Heart right ventricle (tissue), 16 donors: ENCODE results near the gene UBLCP1. TPM values are rescaled to one million over a fixed set of nuclear protein-coding genes. Genes with fewer than 3 reads are reported as not detected.

Experiments used
- ATAC-seq, 8 donors: fragments of 200-7000 bp; cut with Tn5 transposase; one replicate each; pipeline ENCODE4 v1.9.1; 2020; ENCODE audit warnings: mild to moderate bottlenecking in 8 of 8, moderate library complexity in 8 of 8, moderate number of reproducible peaks in 1 of 8
- DNase-seq, 2 donors: peaks; one replicate each; pipeline ENCODE4 v3.0.0-alpha.2; 2020
- H3K27ac ChIP-seq, 10 donors: fragments of 200-600 bp; sonication (generic) in 2 of 10; one replicate each; pipeline versions ENCODE4 v1.5.0 to v1.8.0; 2020 to 2022; ENCODE audit warnings: mild to moderate bottlenecking in 3 of 10
- H3K27me3 ChIP-seq, 7 donors: fragments of 200-600 bp; one replicate each; pipeline ENCODE4 v1.8.0; 2021 to 2022; ENCODE audit warnings: mild to moderate bottlenecking in 2 of 7
- H3K36me3 ChIP-seq, 9 donors: fragments of 200-600 bp; sonication (generic) in 1 of 9; one replicate each; pipeline versions ENCODE4 v1.5.0 to v1.8.0; 2020 to 2022; ENCODE audit warnings: mild to moderate bottlenecking in 2 of 9
- H3K4me1 ChIP-seq, 9 donors: fragments of 200-600 bp; sonication (generic) in 1 of 9; one replicate each; pipeline versions ENCODE4 v1.5.0 to v1.8.0; 2020 to 2022; ENCODE audit warnings: mild to moderate bottlenecking in 4 of 9
- H3K4me3 ChIP-seq, 10 donors: fragments of 200-600 bp; sonication (generic) in 2 of 10; one replicate each; pipeline versions ENCODE4 v1.5.0 to v1.8.0; 2020 to 2022; ENCODE audit warnings: mild to moderate bottlenecking in 7 of 10, moderate library complexity in 2 of 10
- H3K9me3 ChIP-seq, 11 donors: fragments of 200-600 bp in 10 of 11; sonication (generic) in 2 of 11; one replicate each; pipeline versions ENCODE4 v1.5.0 to v1.8.0; 2013 to 2022; ENCODE audit warnings: mild to moderate bottlenecking in 2 of 11, control low read depth in 1 of 11, moderate library complexity in 1 of 11
- WGBS, 2 donors: extraction: QIAGEN DNeasy Blood & Tissue Kit; methylation state at CpG; one replicate each; pipeline ENCODE4 v1.1.7; 2013; ENCODE audit warnings: inconsistent platforms in 1 of 2; 5-methylcytosine and 5-hydroxymethylcytosine counted together
- intact Hi-C, 10 donors: fragments of 100-400 bp; cut with DNase I; formaldehyde crosslinking; loops; one replicate each; pipeline versions ENCODE4 v1.11.1 to v1.14.2; 2022
- polyA plus RNA-seq, 2 donors: library from polyadenylated mRNA; stranded (reverse); fragments of 200-250 nt; gene quantifications; one replicate each; pipeline ENCODE4 v1.2.3, GENCODE V29; 2013
- total RNA-seq, 10 donors: library from RNA; stranded (reverse); fragmentation: NEBNext Ultra II Directional in 3 of 10; extraction: Animal tissue kit (Norgen Biotek cat#: 25700) in 3 of 10; gene quantifications; one replicate each; pipeline versions ENCODE4 v1.2.1 to v1.2.4, GENCODE V29; 2021 to 2023
- TF ChIP-seq, protein P1 (sequence below), 9 donors: fragments of 200-600 bp; sonication (generic) in 2 of 9; IDR thresholded peaks; one replicate each; pipeline versions ENCODE4 v1.5.0 to v1.8.0; 2021 to 2022; ENCODE audit warnings: antibody characterized with exemption in 9 of 9, mild to moderate bottlenecking in 5 of 9, moderate library complexity in 1 of 9
- donor health status: Arrhythmogenic right ventricular cardiomyopathy.
- donor health status: ischemic (EF 13 %, LVEDD 7.1; RV severe dilation, severe dysfunction).
- donor health status: healthy with polysubstance abuse.
- donor health status: DM: no; HTN: yes; CAD: no.
- donor health status: DM: no; HTN: no; CAD: no.
- donor health status: ischemic (EF 25% LVEDD 6.9; RV normal size, moderate dysfunction).
- donor health status: ischemic (EF 25% LVEDD 5.7; RV mildly dilated, moderate dysfunction).
- donor health status: healthy.
- donor health status: DM: yes; HTN: yes; CAD: no.
- donor health status: Ischemic cardiomyopathy.
- donor health status: ischemic (EF 35%, LVEDD 5.7; RV mildly dilated, moderate dysfunction).
- donor health status: nonischemic (EF 11% LVEDD 7.7; RV severe dilation, severe dysfunction).
- donor health status: DM: yes; HTN: yes; CAD: no.
- donor health status: PGD.
- donor health status: ischemic (EF 29% LVEDD 5.4; RV normal size, mild dysfunction).
- donor health status: nonischemic (EF 23%, LVEDD 6.1; RV moderate dilation, normal function).

The UBLCP1 gene
- total and polyA plus RNA-seq, 12 donors: 11.6 to 20.9 (median 13.9) TPM

DNA sequence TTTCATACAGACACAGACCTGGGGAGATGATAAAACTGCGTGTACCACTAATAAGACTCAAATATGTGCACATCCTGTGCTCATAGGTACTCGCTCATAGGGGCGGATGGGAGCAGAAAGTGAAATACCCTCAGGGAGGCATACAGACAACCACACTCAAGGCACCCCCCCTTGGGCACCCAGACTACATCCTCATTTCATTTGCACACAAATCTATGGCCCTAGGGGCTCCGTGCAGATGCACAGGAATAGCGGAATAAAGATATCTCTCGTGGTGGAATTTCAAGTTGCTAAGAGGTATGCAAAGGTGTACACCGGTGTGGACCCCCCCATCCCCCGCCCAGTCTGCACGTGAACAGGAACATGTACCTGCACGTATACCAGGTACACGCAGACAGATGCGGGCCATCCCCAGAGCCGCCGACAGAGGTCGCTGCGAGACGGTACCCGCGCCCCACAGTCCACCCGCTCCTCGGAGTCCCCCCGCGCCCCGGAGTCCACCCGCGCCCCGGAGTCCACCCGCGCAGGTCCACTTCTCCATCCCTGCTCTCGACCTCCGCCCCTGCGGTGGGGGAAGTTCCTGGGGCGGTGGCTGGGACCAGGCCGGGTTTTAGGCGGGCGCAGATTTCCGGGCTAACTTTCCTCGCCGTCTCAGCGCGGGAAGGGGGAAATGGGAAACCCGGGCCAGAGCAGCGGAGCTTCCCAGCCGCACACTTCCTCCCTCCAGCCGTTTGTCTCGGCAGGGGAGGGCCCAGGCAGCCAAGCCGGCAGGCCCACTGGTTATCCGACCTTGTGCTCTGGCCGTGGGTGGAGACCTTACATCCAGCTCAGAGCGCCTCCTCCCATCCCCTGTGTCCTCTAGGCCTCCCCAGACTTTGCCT, 68.2 kb downstream of the UBLCP1 start:
- Histone ChIP-seq H3K27me3 (peaks cover 0 to 33% (median 6%) of the 10 kb centered on the region in 7 donors), H3K27ac (peak overlapping the region in 5 of 10 donors; percentile 2 to 71 (median 48)), H3K36me3 (no peaks in the 10 kb centered on the region), H3K9me3 (no peaks in the 10 kb centered on the region), H3K4me1 (peaks cover 3 to 12% (median 10%) of the 10 kb centered on the region in 9 donors), H3K4me3 (peak overlapping the region; percentile 34 to 61 (median 50))
- TF ChIP-seq, protein P1, sequence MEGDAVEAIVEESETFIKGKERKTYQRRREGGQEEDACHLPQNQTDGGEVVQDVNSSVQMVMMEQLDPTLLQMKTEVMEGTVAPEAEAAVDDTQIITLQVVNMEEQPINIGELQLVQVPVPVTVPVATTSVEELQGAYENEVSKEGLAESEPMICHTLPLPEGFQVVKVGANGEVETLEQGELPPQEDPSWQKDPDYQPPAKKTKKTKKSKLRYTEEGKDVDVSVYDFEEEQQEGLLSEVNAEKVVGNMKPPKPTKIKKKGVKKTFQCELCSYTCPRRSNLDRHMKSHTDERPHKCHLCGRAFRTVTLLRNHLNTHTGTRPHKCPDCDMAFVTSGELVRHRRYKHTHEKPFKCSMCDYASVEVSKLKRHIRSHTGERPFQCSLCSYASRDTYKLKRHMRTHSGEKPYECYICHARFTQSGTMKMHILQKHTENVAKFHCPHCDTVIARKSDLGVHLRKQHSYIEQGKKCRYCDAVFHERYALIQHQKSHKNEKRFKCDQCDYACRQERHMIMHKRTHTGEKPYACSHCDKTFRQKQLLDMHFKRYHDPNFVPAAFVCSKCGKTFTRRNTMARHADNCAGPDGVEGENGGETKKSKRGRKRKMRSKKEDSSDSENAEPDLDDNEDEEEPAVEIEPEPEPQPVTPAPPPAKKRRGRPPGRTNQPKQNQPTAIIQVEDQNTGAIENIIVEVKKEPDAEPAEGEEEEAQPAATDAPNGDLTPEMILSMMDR (IDR thresholded peaks at IDR 0.05): peak; percentile 48 to 84 (median 78)
- 5 to 6% methylated on average over 49 to 50 of the region's 50 CpGs for WGBS, 2 donors
- DNase-seq: peak; percentile 56 to 73
- peak; percentile 82 to 93 (median 91) for ATAC-seq
- intact Hi-C loops: loop anchor here in 4 of 10 donors (5.0 to 10.0 kb wide), 3 partner anchors 106 to 653 kb away; partner anchors contain the start of gene ADRA1B (in 1 of the 4)

DNA sequence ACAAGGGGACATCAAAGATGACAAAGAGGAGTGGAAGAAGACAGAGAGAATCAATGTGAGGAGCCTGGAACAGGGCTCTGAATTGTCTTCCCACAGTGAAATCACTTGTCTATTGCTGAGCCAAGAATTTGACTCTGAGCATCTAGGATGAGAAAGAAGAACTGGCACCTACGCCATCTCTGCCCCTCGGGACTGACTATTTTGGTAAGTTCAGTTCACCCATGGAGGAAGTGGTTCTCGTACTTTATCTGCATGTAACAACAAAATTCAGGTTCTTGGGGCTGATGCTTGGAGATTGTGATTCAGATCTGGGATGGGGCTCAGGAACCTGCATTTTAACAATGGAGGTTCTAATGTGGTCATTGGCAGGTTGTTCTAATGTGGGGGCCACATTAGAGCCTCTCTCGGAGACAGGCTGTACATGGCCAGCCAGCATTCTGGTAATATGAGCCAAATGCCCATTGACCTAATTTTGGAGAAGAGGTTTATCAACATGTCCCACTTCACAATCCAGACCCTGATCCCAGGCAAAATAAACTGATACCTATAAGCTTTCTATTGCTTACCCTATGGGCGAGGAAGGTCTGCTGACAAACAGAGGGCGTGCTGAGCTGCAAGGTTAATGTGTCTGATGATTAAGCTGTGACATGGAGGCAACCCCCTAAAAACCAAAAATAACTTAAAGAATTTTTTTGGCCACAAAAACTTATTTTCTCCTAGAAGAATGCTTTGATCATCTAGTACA, 69.9 kb downstream of the UBLCP1 start:
- ATAC-seq (no peak), DNase-seq (no peak)
- intact Hi-C loops: loop anchor here in 4 of 10 donors (5.0 to 10.0 kb wide), 3 partner anchors 104 to 652 kb away; partner anchors contain the start of gene ADRA1B (in 1 of the 4)
- Histone ChIP-seq H3K9me3 (no peaks in the 10 kb centered on the region), H3K4me1 (peaks cover 3 to 25% (median 10%) of the 10 kb centered on the region in 9 donors), H3K36me3 (no peaks in the 10 kb centered on the region), H3K27ac (no peak overlapping the region), H3K27me3 (peaks cover 0 to 17% (median 5%) of the 10 kb centered on the region in 7 donors), H3K4me3 (no peak overlapping the region)
- WGBS, 2 donors: 78 to 83% methylated on average over 6 of the region's 6 CpGs
- TF ChIP-seq, protein P1 (IDR thresholded peaks at IDR 0.05): no peak

DNA sequence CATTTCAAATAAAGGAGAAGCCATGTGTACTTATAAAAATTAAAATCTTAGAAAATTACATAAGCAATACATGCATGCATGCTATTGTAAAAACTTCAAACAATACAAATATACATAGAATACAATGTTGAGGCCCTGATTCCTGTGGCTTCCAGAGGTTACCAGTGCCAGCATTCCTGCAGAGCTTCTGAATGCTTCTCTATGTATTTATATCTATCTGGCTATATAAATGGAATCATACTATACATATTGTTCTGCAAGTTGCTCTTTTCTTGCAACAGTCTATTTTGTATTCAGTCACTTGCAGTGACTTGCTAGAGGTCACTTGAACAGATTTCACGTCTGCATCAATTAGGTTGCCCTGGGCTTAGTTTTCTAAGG, 70.4 kb downstream of the UBLCP1 start:
- no peak for DNase-seq
- intact Hi-C loops: loop anchor here in 4 of 10 donors (5.0 to 10.0 kb wide), 3 partner anchors 104 to 651 kb away; partner anchors contain the start of gene ADRA1B (in 1 of the 4)
- 71 to 79% methylated on average over 1 of the region's 1 CpG for WGBS, 2 donors
- H3K4me3 ChIP-seq: no peak overlapping the region
- peaks cover 3 to 31% (median 10%) of the 10 kb centered on the region in 9 donors for H3K4me1 ChIP-seq
- no peaks in the 10 kb centered on the region for H3K9me3 ChIP-seq
- no peak overlapping the region for H3K27ac ChIP-seq
- H3K36me3 ChIP-seq: no peaks in the 10 kb centered on the region
- ATAC-seq: no peak
- TF ChIP-seq, protein P1 (IDR thresholded peaks at IDR 0.05): no peak
- peaks cover 0 to 12% (median 2%) of the 10 kb centered on the region in 7 donors for H3K27me3 ChIP-seq

Other genes with a start within 250 kb of the UBLCP1 start
- gene EBF1, start 163.4 kb upstream of the UBLCP1 start, total RNA-seq: 10 to 100 TPM in 6 of 10 donors, 1 to 10 TPM in 4; 8.5 to 16.1 (median 11.0) TPM
- gene EBF1, start 163.4 kb upstream of the UBLCP1 start, polyA plus RNA-seq: 10 to 100 TPM in 1 of 2 donors, 1 to 10 TPM in 1; 3.2 to 10.1 TPM
- 10 to 100 TPM; 16.2 to 37.4 (median 22.2) TPM for gene RNF145, start 53.7 kb upstream of the UBLCP1 start, total RNA-seq
- 10 to 100 TPM in 1 of 2 donors, 1 to 10 TPM in 1; 9.4 to 30.0 TPM for gene RNF145, start 53.7 kb upstream of the UBLCP1 start, polyA plus RNA-seq
- gene IL12B, start 67.2 kb downstream of the UBLCP1 start, total RNA-seq: not detected
- gene IL12B, start 67.2 kb downstream of the UBLCP1 start, polyA plus RNA-seq: not detected